Measurements from ENCODE around the gene UCHL3. TPM values are rescaled to one million over a fixed set of nuclear protein-coding genes. Genes with fewer than 3 reads are reported as not detected.

UCHL3 gene
- total and polyA plus RNA-seq, 2 donors (not counting 3 experiments of a cell fraction or from before 2014, with no cell fraction given): 31.3 to 46.8 TPM

- TF ChIP-seq POLR2A (IDR thresholded peaks at IDR 0.05; ENCODE audit: low read depth, low read length) (no peak), GATA2 (IDR thresholded peaks at IDR 0.05; ENCODE audit: insufficient read depth, insufficient read length, low read depth, low read length) (no peak), FOS (IDR thresholded peaks at IDR 0.05; ENCODE audit: borderline replicate concordance, insufficient read depth, low read length) (no peak), POLR2AphosphoS5 (IDR thresholded peaks at IDR 0.05; ENCODE audit: insufficient read depth, low read depth, low read length) (no peak), CTCF (IDR thresholded peaks at IDR 0.05; ENCODE audit: extremely low read depth in 1 of 2, insufficient read depth in 1 of 2, low read depth in 1 of 2, low read length in 2 of 2) (no peak), JUN (IDR thresholded peaks at IDR 0.05; ENCODE audit: borderline replicate concordance, insufficient read depth, insufficient read length, low read depth) (no peak), EZH2 (IDR thresholded peaks at IDR 0.05; ENCODE audit: borderline replicate concordance, low read depth, low read length, severe bottlenecking) (no peak), MYC (IDR thresholded peaks at IDR 0.05; ENCODE audit: low read depth, low read length) (no peak), MAX (IDR thresholded peaks at IDR 0.05; ENCODE audit: insufficient read depth, insufficient read length) (no peak)
- BruUV-seq (replicated peaks): no TSS peak
- intact Hi-C loops (cut with micrococcal nuclease): no loop called here
- FAIRE-seq: no peak
- Histone ChIP-seq H3K79me2 (ENCODE audit: control insufficient read depth, insufficient read depth, low read length) (no peaks in the 10 kb centered on the region), H3K9me1 (replicated peaks; ENCODE audit: control insufficient read depth, extremely low read depth, insufficient read depth, low read length) (no peaks in the 10 kb centered on the region), H3K9me3 (replicated peaks; ENCODE audit: control insufficient read depth, insufficient read depth, low read length) (no peaks in the 10 kb centered on the region), H3K27me3 (ENCODE audit: control insufficient read depth in 2 of 2, insufficient read depth in 2 of 2, low read length in 2 of 2) (no peaks in the 10 kb centered on the region), H4K20me1 (replicated peaks; ENCODE audit: control insufficient read depth, extremely low read depth, insufficient read depth, low read length) (no peaks in the 10 kb centered on the region), H3K4me1 (ENCODE audit: control insufficient read depth, extremely low read depth, insufficient read depth, low read length) (no peaks in the 10 kb centered on the region), H3K27ac (ENCODE audit: insufficient read depth, low read depth, low read length) (no peak overlapping the region), H3K9ac (replicated peaks; ENCODE audit: extremely low read depth, insufficient read depth, low read length) (no peak overlapping the region), H3K4me2 (ENCODE audit: insufficient read depth, low read length) (no peak overlapping the region), H3K4me3 (replicated peaks in 1 of 3; ENCODE audit: insufficient read depth in 1 of 3, low read depth in 1 of 3, low read length in 3 of 3) (no peak overlapping the region), H2AFZ (ENCODE audit: low read depth, low read length) (no peak overlapping the region), H3K36me3 (ENCODE audit: control insufficient read depth in 2 of 2, extremely low read depth in 1 of 2, insufficient read depth in 2 of 2, low read length in 2 of 2) (no peaks in the 10 kb centered on the region)
- ChIA-PET CTCF (interaction anchor here (1.9 kb wide), 1 partner anchor 12 kb away, joined by 5 read pairs; no protein-coding TSS in a partner anchor), POLR2A (no interaction called here)
- DNase-seq (ENCODE audit: low read depth, low spot score): no peak
- dilution Hi-C loops (cut with MboI; ENCODE audit: extremely low pct_ligation_motif_present, low sequenced_read_pairs): no loop called here
These were observed 57.9 kb downstream of the UCHL3 start for GRCh38 chr13:75607447-75607846.
